HG03432 (cell line): ENCODE results near the gene KYNU.
A peak's percentile ranks its signal among the peaks of the same experiment; 100 is the strongest.

ENCODE experiments used
- ATAC-seq: cut with Tn5 transposase; IDR thresholded peaks from one replicate; pipeline ENCODE4 v1.9.1; 2021; ENCODE audit warnings: mild to moderate bottlenecking, moderate library complexity; ENCODE audit not compliant: unreplicated experiment

The KYNU gene

GRCh38 chr2:142952793-142953494 is 75.5 kb downstream of the KYNU start:
- ATAC-seq: no peak

- no peak for ATAC-seq
These were observed 77.0 kb downstream of the KYNU start for GRCh38 chr2:142954493-142954892.

DNA sequence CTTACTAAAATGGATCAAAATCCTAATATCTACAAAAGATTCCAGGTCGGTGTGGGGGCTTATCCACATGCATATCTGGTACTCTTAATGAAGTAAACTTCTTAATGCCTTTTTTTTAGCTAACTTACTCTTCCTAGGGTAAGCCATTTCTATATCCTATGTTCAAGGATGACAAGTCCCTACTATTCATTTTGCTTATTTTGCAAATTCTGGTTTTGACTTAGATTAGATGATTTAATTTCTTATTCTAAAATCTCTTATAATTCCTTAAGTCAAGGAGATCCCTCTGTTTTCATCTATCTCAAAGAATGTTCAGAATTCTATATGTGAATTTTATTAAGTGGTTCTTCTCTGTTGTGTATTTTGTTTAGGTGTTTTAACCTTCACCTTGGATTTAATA is 79.7 kb downstream of the KYNU start:
- no peak for ATAC-seq

DNA sequence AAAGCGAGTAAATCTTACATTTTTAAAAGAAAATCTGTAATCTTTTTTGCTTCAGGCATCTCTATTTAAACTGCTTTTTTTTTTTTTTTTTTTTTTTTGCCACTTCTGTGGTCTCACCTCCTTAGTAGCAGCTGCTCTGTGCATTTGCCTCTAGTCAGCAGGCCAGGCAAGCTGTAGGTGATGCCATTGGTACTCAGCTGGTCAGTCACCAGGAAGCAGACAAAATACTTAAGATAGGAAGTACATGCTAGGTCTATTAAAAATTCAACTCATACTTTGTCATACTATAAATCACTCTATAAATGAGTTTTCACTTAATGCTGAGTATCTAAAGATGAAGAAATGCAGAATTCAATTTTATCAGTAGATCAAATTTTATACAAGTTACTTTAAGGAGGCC is 83.7 kb downstream of the KYNU start:
- ATAC-seq: no peak

DNA sequence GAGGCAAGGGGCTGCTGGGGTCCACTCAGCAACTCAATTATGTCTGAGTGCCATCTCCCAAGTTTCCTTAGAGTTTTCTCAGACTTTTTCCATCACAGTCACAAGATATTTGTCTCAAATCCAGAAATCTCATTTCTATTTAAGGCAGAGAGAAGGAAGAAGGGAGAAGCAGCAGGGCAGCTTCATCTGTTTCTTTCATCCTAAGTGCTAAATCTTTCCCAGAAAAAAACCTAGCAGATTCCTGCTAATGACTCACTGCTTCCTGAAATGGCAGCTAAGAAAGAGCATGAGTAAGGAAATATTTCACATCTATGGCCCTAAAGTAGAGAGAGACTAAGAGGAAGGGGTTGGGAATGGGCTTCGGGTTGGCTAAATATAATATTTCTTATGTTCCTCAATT is 88.0 kb downstream of the KYNU start:
- ATAC-seq: no peak

DNA sequence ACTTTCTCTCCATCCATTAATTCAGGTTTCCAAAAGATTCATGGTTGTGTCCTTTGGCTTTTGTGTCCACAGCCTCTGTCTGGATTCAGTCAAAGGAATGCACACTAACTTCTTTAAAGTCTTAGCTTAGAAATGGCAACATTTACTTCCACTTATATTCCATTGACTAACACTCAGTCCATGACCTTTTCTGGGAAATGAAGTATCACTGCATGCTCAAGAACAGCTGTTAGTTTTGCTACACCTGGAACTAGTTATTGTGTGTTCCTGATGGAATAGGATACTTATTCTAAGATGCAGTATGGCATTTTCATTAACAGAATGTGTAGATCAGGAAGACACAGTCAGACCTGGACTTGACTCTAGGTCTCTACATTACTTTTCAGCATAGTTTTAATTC is 88.8 kb downstream of the KYNU start:
- ATAC-seq: no peak

GRCh38 chr2:142967060-142967459 is 89.6 kb downstream of the KYNU start:
- ATAC-seq: no peak

DNA sequence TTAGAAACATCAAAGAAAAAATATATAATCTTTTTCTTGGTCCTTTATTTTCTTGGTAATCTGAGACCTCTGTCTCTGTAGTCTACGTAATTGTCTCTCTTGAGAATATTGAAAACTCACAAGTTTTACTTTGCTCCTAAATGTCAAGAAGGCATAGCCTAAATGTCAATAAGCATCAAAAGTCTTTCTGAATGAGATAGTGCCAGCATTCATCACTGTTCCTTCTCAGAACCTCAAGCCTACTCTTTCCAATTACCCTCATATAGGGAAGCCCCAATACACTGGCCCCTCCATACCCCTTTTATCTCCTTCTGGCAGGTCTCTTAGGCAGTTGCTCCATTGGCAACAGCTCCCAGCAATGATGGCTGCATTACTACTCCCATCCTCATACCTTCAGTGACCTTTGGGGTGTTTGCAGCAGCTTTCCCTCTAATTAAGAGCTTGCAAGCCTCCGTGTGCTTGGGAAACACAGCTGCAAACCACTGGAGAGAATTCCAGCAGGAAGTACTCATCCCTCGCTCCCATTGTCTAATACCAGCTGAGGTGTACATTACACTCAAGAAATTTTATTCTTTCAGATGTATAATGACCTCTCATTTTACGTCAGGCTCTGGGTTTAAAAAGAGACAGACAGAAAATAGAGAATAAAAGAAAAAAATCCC is 95.8 kb downstream of the KYNU start:
- ATAC-seq: no peak

- peak; percentile 28 for ATAC-seq
These were observed 96.4 kb downstream of the KYNU start for GRCh38 chr2:142973822-142974207.

GRCh38 chr2:142974288-142975024 is 97.0 kb downstream of the KYNU start:
- peak; percentile 71 for ATAC-seq

GRCh38 chr2:142975239-142975638 is 97.8 kb downstream of the KYNU start:
- no peak for ATAC-seq

- peak; percentile 37 for ATAC-seq
These were observed 103.0 kb downstream of the KYNU start for GRCh38 chr2:142980246-142981068.

GRCh38 chr2:142981069-142981378 is 103.6 kb downstream of the KYNU start:
- peak; percentile 3 for ATAC-seq

DNA sequence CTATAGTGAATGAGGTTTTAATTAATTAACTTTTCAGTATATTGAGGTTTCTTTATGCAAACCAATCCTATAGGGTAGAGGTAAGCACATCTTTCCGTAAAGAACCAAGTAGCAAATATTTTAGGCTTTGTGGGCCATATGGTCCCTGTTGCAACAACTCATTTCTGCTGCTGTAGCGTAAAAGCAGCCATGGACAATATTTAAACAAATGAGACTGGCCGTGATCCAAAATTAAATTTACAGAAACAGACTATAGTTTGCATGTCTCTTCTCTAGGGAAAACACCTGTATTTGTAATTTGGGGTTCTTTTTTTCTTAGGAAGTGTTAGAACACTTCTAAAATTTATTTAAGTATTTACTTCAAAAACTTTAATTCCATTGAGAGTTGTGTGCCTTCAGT is 104.3 kb downstream of the KYNU start:
- no peak for ATAC-seq

DNA sequence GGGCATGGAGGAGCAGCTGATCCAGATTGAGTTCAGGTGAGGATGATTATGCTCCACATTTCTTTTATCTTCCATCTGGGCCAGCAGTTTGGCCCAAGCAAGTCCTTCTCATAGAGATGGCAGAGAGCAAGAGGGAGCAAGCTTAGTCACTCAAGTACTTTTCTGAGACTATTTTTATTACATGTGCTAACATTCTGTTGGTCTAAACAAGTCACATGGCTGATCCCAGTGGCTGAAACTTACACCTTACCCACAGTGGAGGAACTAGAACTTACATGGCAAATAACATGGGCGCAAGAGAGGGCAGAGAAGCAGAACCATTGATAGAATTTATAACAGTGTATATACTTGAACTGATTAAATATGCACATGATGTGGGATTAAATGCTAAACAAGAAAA is 105.7 kb downstream of the KYNU start:
- ATAC-seq: peak; percentile 76

DNA sequence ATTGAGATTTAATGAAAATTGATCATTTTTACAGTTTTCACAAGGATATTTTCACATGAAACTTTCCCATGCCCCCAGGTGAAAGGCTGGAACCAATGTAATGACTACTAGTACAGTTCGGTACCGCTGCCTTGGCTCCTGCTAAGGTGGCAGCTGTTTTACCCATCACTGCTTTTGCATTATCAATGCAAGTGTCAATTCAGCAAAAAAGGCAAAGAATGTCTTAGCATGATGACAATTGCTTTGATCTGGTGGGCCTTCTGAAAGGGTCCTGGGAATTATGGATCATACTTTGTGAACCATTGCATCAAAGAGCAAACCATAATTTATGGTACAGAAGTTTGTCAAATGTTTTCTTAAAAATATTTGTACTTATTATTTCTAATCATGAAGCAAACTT is 107.2 kb downstream of the KYNU start:
- ATAC-seq: no peak

DNA sequence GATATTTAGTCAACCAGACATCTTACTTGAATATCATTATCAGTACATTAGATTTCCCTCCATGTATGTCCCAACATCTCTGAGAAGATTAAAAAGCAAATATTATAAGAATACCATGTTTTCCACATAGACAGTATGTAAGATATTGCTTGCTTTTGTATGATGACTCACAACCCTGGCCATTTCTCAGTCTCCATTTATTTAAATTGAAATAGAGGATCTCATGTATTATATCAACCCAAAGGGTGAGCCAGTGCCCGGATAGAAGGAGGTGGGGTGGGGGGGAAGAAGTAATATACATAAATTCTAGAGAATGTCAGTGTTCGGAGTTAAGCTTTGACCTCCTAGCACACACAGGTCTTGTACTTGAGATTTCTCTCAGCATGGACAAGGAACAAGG is 109.6 kb downstream of the KYNU start:
- ATAC-seq: no peak

DNA sequence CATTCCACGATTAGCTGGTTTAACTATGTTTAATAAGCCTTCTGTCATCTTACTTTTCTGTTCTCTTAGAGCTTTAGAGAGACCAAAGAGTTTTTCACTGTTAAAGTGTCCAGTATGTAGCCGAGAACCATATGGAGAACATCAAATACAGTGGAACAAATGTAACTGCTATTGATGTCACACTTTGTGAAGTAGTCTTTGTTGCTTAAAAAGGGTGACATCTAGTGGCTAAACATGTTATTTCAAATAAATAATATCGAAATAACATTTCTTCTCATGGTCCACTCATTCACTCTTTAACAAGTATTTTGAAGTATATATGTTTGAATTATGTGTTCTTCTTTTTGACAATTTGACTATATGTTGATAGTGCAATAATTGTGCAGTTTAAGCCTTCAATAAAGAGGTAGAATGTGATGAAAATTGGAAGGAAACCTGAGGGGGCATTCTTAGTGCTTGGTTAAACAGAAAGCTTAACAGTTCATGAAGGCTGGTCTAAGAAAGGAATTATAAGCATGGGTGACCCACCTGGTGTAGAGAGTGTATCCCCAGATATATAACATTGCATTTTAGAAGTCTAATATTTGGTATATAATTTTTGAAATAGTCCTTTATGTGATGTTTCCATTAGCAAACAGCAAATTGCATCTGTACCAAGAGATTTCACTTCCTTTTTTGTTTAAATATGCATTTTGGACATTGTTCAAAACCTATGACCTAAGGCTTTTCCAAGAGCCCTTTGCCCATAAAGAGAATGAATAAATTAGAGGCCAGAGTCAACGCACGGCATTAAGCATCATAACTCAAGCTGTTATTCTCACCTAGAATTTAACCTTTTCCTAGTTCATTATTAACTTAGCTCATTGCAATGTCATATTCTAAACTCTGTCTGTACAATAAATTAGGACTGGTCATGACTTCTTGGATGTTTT is 112.1 kb downstream of the KYNU start:
- peak; percentile 83 for ATAC-seq

GRCh38 chr2:142991295-142991694 is 113.8 kb downstream of the KYNU start:
- ATAC-seq: no peak

DNA sequence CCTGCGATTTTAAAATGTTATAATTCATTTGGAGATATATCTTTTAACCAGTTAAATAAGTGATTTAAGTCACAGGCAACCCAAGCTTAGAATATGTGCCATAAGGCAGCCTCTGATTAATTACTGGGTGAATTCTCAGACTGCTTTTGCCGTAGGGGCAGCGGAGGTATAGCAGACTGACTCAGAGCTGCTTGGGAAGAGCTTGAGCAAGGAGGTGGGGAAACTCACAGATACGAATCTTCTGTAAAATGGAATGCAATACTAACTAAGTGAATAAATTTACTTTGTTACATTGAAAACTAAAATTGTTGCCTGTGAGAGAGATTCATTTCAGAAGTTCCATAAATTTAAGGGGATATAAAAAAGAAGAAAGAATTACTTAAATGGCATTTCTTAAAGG is 115.4 kb downstream of the KYNU start:
- ATAC-seq: no peak
